DMS 273 (cell line): ENCODE data around the gene P2RX4.
"Not testable (repeated sequence)": the region's sequence is repeated elsewhere in the genome, so short reads cannot be mapped to it uniquely, and the experiment has no call there.

Source experiments
- DNase-seq: peaks from one replicate; lab custom pipeline; 2025; ENCODE audit not compliant: unreplicated experiment; lab: John Stamatoyannopoulos, UW

Gene P2RX4, protein sequence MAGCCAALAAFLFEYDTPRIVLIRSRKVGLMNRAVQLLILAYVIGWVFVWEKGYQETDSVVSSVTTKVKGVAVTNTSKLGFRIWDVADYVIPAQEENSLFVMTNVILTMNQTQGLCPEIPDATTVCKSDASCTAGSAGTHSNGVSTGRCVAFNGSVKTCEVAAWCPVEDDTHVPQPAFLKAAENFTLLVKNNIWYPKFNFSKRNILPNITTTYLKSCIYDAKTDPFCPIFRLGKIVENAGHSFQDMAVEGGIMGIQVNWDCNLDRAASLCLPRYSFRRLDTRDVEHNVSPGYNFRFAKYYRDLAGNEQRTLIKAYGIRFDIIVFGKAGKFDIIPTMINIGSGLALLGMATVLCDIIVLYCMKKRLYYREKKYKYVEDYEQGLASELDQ

DNA sequence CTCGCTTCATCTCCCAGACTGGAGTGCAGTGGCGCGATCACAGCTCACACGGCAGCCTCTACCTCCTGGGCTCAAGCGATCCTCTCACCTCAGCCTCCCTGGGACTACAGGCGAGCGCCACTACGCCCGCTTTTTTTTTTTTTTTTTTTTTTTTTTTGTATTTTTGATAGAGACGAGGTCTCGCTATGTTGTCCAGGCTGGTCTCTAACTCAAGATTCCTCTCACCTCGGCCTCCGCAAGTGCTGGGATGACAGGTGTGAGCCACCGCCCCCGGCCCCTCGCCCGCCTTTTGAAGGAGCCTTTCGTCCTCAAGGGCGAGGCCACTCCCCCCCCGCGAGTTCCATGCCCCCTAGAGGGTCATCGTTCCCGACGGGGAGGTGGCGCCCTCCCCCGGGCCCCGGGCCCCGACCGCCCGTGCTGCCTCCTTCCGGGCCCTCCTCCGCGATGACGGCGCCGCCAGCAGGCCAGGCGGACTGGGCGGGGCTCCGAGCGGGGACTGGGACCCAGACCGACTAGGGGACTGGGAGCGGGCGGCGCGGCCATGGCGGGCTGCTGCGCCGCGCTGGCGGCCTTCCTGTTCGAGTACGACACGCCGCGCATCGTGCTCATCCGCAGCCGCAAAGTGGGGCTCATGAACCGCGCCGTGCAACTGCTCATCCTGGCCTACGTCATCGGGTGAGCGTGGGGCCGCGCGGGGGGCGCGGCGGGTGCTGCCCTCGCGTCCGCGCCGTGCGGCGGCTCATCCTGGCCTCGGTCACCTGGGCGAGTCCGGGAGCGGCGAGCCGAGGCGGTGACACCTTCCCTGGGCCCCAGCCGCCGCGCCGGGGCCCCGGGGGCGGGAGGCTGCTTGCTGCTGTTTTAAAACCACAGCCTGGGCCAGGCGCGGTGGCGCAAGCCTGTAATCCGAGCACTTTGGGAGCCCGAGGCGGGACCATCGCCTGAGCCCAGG lies at the start of gene P2RX4:
TSS of gene P2RX4 (plus strand) at position 506 of the 949 bp plus-strand sequence. CDS start at position 542, 36 bp downstream.
- peak; percentile 85 for DNase-seq

DNA sequence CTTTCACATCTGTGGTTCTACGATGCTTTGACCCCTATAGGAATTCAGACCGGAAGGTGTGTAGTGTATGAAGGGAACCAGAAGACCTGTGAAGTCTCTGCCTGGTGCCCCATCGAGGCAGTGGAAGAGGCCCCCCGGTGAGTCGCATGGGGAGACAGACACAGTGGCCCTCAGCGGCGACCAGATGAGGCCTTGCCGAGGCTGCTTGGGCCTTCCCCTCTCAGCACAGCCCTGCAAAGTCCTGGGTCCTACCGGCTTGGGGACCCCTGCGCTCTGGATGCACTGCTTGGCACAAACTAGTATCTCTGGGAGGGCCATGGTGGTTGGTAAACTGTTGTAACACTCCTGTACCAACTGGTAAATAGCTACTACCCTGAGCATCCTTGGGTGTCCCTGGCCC lies 47.5 kb upstream of the P2RX4 start:
- no peak for DNase-seq

DNA sequence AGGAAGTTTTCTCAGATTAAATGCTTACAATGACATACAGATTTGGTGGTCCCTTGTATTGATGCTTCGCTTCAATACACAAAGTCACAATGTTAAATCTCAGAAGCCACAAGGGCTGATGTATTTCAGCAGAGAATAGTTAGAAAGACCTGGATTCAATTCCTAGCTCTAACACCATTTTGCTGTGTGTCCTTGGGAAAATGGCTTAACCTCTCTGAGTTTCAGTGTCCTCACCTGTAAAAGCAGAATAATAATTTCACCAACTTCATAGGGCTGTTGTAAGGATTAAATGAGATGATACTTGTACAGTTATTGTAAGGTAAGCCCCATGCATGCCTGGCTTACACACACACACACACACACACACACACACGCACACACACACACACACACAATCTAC lies 46.9 kb upstream of the P2RX4 start:
- no peak for DNase-seq

DNA sequence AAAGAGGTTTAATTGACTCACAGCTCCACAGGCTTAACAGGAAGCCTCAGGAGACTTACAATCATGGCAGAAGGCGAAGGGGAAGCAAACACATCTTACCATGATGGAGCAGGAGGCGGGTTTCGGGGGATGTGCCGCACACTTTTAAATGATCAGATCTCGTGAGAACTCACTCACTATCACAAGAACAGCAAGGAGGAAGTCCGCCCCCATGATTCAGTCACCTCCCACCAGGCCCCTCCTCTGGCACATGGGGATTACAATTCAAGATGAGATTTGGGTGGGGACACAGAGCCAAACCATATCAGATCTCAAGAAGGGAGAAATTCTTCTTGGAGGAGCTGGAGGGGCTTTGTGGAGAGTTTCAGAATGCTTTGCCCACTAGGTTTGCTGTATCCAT lies 45.1 kb upstream of the P2RX4 start:
- not testable (repeated sequence) for DNase-seq

DNA sequence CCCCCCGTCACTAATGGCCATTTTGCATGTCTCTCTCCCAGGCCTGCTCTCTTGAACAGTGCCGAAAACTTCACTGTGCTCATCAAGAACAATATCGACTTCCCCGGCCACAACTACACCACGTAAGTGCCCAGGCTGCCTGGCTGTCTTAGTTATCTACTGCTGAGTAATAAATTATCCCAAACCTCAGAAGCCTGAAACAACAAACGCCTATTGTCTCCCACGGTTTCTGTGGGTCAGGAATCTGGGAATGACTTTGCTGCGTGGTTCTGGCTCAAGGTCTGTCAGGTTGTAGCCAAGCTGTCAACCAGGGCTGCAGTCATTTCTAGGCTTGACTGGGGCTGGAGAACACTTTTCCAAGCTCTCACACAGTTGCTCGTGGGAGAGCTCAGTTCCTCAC lies 44.6 kb upstream of the P2RX4 start:
- no peak for DNase-seq

DNA sequence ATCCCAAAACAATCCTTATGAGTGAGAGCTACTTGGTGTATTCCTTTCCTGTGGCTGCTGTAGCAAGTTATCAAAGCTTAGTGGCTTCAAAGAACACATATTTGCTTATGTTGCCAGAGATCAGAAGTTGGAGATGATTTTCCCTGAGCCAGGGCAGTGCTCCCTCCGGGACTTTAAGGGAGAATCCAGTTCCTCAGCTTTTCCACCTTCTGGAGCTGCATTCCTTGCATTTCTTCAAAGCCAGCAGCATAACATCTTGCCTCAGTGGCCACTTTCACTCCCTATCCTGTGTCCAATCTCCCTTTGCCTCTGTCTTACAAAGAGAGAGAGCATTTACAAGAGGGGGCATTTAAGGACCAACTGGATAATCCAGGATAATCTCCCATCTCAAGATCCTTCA lies 43.6 kb upstream of the P2RX4 start:
- DNase-seq: no peak

DNA sequence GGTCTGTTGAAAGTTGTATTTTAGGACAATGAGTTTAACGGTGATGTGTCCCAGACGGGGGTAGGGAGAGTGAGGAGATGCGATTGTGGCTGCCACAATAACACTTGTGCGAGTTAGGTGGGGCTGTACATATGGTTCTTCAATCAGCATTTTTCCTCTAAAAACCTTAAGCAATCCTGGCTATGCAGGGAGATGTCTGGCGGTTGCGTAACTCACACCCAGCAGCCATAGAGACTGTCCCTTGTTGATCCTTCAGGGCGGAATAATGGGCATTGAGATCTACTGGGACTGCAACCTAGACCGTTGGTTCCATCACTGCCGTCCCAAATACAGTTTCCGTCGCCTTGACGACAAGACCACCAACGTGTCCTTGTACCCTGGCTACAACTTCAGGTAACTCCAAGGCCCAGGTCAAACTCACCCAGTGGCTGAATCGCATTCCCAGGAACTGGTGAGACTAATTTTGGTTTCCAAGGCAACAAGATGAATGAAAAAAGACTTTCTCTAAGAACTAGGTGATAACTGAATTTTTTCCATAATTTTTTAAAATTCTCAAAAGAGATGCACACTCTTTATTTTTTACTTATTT lies 42.6 kb upstream of the P2RX4 start:
- no peak for DNase-seq

DNA sequence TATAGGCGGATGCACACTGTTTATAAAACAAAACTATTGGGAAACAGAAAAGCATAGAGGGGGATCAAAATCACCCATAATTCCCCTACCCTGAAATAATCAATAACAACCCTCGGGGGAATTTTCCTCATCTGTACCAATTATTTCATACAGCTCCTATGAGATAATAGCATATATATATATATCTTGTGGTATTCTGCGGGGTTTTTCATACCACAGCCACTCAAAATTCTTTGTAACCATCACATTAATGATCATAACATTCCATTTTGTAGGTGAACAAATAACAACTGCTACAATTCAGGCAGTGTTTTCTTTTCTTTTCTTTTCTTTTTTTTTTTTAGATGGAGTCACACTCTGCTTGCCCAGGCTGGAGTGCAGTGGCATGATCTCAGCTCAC lies 42.0 kb upstream of the P2RX4 start:
- DNase-seq: no peak

DNA sequence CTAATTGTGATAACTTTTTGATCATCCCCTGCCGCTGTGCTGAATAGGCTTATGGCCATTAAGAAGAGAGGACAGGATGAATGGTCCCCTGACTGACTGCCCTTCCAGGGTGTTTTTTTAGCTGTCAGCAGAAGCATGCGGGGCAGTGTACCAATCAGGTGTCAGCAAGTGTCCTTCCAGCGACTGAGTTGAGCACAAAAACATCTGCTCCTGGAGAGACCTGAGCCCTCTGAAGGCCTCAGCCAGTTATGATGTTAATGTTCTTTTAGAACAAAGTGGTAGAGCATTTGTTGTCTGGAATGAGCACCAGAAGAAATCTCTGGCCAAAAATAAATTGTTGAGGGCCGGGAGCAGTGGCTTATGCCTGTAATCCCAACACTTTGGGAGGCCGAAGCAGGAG lies 39.8 kb upstream of the P2RX4 start:
- DNase-seq: no peak

DNA sequence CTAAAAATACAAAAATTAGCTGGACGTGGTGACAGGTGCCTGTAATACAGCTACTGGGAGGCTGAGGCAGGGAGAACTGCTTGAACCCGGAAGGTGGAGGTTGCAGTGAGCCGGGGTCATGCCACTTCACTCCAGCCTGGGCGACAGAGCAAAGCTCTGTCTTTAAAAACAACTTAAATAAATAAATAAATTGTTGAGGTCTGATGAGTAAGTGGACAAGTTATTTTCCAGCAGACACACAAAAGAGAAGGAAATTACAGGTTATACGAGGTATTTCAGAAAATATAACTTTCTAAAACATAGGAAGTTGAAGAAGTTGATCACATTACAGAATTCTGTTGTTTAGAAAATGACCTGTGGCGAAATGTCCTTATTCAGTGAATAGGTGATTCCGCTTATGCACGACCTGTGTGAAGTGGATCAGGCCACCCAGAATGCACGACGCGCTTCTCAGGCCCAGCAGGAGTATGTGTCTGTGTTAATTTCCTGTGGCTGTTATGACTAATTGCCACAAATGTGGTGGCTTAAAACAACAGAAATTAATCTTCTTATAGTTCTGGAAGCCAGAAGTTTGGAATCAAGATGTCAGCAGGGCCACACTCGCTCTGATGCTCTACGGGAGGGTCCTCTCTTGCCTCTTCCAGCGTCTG lies 39.2 kb upstream of the P2RX4 start:
- no peak for DNase-seq

DNA sequence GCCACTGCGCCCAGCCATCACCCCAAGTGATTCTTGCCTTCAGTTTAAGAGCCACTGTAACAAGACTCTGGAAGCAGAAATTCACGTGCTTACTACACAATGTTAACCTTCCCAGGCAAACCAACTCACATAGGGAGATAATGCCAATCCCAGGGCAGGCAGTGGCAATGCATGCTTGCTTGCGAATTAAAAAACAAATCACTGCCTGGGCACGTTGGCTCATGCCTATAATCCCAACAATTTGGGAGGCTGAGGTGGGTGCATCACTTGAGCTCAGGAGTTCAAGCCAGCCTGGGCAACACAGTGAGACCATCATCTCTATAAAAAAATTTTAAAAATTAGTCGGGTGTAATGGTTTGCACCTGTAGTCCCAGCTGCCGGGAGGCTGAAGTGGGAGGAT lies 37.8 kb upstream of the P2RX4 start:
- no peak for DNase-seq

DNA sequence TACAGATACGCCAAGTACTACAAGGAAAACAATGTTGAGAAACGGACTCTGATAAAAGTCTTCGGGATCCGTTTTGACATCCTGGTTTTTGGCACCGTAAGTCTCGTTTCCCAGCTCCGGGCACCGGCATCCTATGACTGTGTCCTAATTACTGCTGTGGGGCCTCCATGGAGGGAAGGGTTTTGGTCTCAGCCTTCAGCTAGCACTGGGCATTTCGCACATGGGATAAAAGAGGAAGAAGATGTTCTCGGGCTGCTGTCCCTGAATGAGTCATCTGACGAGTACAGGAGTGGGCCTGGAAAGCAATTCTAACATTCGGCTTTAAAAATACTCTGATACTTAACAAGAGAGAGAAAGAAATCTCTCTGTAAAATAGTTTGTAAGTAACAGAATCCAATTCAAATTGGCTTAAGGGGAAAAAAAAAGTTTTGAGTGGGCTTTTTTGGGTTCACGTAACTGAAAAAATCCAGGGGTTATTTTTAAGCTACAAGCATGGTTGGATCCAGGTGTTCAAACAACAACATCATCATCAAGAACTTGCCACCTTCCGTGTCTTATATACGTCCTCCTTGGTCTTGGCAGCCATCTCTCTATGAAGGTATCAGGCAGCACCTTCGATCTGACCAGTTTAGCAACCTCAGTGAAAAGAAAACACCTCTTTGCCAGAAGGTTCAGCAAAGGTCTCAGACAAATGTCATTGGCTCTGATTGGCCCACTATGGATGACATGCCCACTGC lies 34.4 kb upstream of the P2RX4 start:
- no peak for DNase-seq

DNA sequence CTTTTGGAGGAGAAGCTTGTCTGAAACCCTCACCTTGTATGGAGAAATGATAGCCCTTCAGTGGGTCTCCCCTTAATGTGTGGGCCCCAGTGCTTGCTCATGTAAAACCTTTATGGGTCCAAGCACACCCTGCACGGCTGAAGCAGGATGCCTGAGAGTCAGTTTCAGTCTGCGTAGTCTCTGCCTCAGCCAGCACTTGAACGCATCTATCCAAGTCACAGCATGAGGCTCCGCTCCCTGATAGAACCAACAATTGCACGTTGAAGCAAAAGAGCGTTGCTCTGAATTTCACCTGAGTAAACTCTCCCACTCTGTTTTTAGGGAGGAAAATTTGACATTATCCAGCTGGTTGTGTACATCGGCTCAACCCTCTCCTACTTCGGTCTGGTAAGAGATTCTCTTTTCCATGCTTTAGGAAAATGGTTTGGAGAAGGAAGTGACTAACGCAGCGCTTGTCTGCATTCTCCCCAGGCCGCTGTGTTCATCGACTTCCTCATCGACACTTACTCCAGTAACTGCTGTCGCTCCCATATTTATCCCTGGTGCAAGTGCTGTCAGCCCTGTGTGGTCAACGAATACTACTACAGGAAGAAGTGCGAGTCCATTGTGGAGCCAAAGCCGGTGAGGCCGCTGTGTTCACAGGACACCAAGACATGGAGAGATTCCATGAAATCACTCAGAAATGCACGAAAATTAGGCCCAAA lies 33.0 kb upstream of the P2RX4 start:
- no peak for DNase-seq

DNA sequence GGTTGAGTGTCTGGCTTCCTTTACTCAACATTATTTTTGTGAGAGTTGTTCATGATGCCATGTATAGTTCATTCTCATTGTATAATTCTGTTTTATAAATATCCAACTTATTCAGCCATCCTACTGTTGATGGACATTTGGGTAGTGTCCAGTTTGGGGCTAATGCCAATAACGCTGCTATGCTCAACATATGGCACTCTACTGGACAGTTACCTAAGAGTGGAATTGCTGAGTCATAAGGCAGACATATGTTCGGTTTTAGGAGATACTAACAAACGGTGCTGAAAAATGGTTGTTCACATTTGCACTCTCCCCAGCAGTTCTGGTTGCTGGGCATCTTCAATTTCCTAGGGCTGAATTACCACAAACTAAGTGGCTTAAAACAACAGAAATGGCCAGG lies 28.7 kb upstream of the P2RX4 start:
- DNase-seq: peak; percentile 49

DNA sequence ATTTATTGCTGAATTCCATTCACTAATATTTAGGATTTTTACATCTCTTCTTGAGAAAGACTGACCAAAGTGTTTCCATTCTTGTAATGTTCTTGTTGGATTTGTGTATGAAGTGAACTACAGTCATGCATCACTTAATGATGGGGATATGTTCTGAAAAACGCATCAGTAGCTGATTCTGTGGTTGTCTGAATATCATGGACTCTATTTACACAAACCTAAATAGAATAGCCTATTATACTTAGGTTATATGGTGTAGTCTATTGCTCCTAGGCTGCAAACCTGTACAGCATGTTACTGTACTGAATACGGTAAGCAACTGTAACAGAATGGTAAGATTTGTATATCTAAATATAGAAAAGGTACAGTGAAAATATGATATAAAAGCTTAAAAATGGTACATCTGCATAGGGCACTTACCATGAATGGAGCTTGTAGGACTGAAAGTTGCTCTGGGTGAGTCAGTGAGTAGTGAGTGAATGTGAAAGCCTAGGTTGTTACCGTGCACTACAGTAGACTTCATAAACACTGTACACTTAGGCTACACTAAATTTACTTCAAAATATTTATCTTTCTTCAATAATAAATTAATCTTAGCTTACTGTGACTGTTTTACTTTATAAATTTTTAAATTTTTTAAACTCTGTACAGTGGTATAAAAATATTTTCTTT lies 27.6 kb upstream of the P2RX4 start:
- DNase-seq: no peak

DNA sequence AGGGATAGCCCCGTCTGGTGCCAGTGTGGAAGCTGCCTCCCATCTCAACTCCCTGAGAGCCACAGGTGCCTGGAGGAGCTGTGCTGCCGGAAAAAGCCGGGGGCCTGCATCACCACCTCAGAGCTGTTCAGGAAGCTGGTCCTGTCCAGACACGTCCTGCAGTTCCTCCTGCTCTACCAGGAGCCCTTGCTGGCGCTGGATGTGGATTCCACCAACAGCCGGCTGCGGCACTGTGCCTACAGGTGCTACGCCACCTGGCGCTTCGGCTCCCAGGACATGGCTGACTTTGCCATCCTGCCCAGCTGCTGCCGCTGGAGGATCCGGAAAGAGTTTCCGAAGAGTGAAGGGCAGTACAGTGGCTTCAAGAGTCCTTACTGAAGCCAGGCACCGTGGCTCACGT lies 25.5 kb upstream of the P2RX4 start:
- DNase-seq: no peak

DNA sequence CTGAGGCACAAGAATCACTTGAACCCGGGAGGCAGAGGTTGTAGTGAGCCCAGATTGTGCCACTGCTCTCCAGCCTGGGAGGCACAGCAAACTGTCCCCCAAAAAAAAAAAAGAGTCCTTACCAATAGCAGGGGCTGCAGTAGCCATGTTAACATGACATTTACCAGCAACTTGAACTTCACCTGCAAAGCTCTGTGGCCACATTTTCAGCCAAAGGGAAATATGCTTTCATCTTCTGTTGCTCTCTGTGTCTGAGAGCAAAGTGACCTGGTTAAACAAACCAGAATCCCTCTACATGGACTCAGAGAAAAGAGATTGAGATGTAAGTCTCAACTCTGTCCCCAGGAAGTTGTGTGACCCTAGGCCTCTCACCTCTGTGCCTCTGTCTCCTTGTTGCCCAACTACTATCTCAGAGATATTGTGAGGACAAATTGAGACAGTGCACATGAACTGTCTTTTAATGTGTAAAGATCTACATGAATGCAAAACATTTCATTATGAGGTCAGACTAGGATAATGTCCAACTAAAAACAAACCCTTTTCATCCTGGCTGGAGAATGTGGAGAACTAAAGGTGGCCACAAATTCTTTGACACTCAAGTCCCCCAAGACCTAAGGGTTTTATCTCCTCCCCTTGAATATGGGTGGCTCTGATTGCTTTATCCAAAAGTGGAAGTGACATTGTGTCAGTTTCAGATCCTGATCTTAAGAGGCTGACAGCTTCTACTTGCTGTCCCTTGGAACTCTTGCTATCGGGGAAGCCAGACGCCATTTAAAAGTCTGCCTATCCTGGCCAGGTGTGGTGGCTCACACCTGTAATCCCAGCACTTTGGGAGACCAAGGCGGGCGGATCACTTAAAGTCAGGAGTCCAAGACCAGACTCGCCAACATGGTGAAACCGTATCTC lies 24.7 kb upstream of the P2RX4 start:
- DNase-seq: no peak

DNA sequence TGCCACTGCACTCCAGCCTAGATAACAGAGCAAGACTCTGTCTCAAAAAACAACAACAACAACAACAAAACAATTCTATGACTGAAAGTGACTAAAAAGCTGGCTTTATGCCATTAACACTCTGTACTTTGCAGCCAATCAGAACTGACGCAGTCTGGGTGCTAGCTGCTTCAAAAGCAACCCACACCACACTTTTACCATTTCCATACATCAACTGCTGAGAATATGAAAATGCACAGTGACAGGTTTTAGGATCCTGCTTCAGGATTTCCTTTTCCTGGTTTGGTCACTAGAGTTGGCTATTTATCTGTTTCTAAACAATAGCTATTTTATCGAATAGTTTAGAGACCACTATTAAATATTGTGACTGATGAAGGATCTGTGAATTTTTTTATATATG lies 23.1 kb upstream of the P2RX4 start:
- no peak for DNase-seq
